Suppressor macrophage treated with lipopolysaccharide for 1 hour (primary cell): ENCODE results near the gene SLC8A1.
A peak's percentile ranks its signal among the peaks of the same experiment; 100 is the strongest.

Experiments
- DNase-seq, 3 donors: peaks; one replicate each; pipeline ENCODE4 v3.0.0-alpha.2; 2020 to 2022

Gene SLC8A1

DNA sequence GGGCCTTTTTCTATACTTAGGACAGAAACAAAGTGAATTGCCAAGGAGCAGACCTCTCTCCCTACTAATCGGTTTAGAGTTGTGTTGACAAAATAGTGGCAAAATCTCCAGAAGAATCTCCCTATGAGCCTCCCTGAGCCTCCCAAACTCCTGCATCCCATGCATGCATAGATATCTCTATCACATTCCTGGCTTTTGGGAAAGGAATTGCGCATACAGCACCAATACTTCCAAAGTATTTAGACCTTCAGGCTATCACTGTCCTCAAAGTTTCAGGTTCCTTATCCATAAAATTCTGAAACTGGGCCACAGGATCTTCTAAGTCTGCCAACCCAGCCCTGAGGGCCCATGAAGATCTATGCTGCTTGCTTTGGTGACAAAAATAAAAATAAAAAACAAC is 152.1 kb downstream of the SLC8A1 start:
- DNase-seq = no peak

DNA sequence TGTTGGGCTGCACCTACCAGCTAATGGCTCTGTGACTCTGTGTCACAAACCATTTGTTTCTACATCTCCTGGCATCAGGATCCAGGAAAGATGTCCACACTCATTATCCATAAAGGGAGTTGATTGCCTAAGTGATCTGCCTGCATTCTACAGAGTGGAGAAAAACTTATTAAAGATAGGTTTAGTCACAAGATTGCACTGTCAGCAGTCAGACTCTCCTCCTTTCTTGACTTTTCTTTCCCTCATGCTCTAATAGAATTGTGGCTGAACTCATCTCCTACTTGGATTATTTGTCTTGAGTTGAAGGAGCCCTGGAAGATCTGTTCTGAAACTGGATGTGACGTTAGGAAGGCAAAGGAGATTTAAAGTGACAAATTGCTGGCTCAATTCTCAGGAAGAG is 152.7 kb downstream of the SLC8A1 start:
- DNase-seq = no peak

DNA sequence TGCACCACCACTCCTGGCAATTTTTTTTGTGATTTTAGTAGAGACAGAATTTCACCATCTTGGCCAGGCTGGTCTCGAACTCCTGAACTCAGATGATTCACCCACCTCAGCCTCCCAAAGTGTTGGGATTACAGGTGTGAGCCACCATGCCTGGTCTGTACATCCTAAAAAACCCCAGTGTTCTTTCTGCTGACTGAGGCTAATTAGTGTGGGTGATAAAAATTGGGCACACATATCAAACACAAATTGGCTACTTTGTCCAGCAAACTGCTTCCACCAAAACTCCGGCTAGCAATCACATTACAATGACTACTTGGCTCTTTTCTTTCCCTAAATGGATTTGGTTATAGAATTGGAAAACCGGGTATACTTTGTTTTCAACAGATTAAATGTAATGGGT is 153.9 kb downstream of the SLC8A1 start:
- DNase-seq = no peak

DNA sequence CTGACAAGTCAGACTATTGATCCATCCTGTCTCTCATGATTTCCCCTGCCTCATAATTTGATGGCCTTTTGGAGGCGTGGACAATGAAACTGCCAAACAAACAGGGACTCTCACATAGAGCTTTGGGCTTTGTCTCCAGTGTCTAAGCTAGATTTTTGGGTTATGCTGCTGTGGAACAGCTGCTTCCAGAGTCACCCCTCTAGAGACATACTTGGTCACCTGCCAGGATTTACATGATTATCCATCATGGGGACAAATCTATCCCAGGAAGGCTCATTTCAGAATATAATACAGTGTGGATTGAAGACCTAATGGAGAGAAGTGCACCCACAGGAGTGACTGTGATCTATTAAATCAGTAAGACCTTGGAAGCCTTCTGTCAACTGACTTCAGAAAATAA is 159.6 kb downstream of the SLC8A1 start:
- no peak for DNase-seq

DNA sequence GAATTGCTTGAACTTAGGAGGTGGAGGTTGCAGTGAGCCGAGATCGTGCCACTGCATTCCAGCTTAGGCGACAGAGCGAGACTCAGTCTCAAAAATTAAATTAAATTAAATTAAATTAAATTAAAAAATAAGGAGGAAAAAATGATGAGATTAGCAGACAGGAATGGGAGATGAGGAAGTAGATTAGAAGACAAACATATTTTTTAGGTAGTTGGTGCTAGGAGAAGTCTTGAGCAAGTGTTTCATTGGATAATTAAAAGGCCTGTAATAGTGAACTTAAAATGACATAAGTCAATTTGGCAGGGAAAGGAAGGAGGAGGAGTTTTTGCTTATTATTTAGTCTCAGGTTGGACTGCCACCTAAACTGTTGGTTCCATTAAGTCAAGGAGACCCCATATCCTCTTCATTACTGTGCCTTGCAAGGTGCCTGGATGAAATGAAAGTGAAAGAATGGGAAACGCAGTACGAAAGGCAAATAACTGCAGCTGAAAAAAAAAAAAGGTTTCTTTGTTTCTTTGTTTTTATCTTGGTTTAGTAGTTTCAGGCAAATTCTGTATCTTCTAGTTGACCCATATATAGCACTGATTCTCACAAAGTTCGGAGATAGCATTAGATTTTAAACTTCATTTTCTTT is 162.0 kb downstream of the SLC8A1 start:
- no peak for DNase-seq

DNA sequence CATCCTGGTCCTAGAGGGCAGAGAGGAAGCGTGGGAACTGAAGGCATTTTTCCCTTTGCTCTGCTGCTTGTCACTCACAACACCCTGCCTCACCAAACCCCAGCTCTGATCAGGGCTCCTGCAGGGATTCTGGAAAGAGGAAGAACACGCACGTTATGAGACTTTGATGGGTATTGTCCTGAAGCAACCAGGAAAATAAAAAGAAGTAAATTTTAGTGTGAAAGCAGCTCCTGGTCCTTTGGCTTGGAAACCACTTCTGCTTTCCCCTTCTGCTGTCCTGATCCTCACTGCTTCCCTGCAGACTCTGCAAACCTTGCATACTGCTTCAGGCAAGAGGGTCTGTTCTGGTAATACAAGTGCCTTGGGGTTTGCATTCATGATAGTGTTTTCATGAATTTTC is 164.1 kb downstream of the SLC8A1 start:
- peak; percentile 10 to 30 (median 15) for DNase-seq

DNA sequence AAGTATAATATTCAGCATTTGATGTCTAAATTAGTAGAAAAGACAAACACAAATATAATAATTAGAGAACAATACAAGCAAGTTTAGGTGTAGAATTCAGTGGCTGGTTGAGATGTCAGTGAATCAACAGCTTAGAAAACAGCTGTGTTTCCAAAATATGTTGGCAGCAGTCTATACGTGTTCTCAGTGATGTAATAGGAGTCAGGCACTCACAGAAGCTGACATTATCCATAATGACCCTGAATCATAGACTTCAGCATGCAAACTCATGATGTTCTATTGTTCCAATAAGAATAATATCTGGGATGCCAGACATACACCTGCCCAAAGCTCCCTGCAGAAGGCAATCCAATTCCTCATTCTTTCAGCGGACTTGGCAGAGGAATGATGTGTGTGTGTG is 164.7 kb downstream of the SLC8A1 start:
- no peak for DNase-seq

DNA sequence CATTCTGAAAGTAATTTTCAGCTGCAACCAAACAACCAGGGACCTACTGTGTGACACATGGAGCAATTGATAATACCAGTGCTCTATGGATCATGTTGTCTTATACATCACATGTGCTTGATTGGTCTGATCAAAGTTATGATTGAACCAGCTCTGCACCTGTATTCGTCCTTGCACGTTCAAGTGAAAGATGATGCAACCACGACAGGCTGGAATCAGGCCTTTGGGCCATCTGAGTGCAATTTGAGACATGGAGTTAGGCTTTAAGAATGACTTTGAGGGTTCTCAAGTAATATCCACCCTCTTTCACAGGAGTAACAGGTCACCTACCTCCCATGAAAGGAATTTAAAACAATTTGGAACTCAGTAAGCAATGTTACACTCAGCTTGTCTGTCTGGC is 165.2 kb downstream of the SLC8A1 start:
- DNase-seq = no peak

DNA sequence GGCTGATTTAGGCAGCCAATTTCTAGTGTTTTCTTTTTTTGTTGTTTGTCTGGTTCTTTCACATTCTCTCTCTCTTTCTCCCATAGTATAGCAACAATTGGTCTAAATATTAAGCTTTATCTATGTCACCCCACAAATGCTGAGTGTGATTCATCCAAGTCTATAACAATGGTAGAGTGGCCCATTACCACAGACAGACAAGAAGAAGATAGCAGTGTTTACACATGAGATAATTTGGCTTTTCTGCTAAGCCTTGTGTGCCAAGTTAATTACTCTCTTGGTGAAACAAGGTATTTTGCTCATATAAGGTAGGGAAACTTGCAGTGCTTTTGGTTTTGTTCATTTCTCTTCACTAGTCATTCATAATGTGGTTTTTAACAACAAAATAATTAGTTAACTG is 166.5 kb downstream of the SLC8A1 start:
- DNase-seq = no peak

DNA sequence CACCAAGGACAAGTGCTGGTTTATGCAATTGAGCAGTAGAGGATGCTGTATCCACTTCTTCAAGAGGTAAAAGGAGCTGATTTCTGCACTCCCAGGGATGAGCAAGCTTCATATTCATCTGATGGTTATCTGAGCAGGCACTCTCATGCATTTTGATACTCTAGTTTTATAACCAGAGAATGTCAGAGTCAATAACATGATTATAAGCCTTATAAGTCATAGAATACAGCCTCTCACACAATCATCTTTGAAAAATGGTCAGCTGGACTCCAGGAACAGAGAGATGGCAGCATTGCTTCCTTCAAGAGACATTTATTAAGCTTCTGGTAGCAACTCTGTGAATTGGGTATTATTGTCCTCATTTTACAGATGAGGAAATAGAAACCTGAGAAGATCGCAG is 167.1 kb downstream of the SLC8A1 start:
- DNase-seq = no peak

DNA sequence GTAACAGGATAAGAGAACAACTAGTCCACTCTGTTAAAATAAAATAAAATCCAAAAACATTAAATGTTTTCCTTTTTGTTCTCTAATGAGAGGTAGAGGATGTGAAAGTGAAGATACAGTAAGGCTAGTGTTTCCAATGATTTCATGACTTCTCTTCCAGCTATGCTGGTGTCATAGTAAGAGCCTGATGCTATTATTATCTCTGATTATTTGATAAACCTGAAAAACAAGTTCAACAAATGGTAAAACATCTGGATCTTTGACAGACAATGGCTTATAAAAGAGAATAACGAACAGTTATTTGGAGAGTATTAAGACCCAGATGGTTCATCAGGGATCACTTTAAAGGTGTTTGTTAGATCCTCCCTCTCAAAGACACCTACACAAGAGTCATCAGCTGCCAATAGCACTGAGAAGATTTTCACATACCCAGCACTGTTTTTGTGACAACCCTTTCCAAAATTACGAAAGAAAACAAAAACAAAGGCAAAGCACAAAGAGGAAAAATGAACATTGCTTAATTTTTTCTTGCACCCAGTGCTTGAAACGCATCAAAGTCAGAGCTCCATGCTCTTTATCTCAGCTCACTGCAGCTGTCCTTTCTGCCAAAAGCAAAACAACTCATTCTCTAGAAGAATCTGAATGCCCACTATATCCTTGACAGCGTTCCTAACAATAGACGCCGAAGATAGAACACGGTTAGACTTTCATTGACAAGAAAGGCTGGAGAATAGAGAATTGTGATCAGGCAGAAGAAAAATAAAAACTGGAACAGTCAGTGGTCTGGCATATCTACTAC is 168.6 kb downstream of the SLC8A1 start:
- DNase-seq = no peak

DNA sequence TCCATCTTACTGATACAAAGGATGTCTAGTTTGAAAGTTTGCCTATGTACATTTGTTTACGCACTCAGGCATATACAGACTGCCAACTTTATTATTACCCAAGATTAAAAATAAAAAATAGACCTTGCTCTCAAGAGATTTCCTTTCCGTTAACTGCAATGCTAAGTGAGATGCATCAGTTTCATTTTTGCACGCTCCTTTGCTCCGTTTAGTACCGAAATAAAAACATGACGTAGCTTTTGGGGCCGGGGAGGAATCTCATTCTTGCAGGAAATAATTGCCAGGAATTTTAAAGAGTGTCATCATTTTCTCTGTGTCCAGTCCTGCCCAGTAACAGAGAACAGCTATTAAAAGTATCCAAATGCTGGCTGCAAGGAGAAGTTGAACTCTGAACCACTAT is 169.5 kb downstream of the SLC8A1 start:
- no peak for DNase-seq

DNA sequence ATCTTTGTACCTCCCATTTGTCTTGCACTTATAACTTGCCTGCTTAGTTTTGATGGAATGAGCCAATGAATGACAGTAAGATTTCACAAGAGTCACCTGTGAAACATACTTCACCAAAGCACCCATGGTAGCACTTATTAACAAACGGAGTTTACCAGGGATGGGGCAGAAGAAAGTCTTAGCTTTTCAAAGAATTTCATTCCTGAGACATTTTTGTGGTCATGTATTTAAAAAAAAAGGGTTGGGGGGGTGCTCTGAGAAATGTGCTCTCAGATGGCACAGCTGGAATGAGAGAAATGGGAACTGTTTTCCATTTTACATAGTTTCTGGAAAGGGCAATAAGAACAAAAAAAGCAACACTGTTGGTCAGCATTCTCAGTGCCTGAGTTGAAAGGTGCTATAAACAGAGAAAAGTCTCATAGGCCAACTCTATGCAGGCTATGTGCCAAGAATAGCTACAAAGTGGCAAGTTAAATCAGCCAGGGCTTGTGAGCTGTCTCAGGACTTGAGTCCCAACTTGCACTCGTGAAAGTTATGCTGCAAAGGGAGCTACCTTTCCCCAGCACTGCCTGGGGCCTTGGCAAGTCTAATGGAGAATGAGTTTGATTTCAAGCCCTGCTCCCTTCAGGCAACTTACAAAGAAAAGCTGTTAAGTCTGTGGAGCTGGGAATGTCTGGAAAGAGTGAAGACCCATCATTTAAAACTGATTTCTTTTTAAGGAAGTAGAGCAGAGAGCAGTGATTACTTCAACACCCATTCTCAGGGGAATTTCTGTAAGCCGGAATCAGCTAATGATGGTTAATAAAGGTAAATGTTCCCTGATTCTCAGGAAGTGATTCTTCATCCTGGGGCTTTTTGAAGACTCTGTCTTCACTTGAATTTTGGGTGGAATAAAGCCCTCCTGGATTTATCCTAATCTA is 170.6 kb downstream of the SLC8A1 start:
- DNase-seq = no peak

DNA sequence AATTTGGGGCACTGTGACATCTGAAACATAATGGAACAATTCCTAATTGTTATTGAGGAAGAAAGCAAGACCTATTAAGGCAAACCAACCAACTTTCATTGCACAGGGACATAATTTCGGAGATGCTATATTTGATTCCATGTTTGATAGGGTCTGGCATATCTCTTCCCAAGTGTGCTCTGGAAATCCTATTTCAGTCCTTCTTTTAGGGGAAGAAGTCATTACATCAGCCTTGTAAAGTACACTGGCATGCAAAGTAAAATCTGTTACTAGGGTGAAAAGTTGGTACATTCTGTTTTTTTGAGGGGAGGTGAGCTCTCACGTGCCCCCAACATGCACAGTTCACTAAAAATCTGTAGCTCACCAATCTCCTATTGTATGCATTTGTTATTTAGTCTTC is 172.4 kb downstream of the SLC8A1 start:
- DNase-seq = no peak

DNA sequence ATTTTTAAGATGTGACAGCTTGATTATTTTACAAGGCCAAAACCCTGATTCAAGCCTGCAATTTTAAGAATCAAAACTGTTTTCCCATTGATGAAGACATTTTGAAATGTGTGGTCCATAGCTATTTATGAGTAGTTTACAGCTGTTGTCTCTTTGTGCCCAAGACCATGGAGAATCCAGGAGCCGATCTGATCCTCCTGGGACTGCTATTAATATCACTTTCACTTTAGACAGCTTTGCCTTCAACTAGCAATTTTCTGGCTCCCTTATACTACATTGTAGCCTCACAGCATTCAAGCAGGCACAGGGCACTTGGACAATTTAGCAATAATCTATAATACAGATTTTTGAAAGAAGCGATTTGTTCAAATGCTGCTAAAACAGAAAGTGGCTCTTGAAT is 172.9 kb downstream of the SLC8A1 start:
- no peak for DNase-seq

DNA sequence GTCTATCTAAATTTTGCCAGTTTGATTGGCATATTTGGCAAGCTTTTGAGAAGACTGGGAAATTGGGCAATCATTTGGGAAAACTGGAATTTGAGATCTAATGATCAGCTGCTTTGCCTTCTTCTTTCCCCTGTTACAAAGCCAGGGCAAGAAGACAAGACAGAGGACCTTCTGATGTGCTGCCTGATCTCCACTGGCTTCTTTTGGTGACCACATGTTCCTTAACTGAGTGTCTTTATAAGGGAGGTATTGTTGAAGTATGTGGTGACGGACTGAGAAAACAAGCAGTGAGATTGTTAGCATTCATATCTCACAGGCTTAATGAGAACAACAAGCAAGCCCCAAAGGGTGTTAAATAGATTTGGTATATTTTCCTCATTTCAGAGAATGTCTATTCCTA is 175.8 kb downstream of the SLC8A1 start:
- no peak for DNase-seq

DNA sequence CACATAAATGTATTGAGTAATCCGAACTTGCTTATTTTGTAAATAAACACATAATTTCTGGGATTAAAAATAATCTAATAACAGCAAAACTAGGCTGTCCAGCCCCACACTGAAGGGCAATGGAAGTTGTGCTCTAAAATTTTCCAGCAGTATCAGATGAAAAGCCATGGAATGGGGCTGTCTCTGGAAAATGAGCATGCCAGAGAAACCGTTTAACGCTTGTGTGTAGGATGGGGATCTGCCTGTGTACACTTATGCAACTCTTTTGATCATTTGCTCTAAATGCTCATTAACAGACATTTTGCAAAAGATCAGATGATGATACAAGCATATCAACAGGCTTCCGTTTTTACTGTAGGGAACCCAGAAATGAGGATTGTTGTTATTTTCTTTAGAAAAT is 177.6 kb downstream of the SLC8A1 start:
- no peak for DNase-seq

DNA sequence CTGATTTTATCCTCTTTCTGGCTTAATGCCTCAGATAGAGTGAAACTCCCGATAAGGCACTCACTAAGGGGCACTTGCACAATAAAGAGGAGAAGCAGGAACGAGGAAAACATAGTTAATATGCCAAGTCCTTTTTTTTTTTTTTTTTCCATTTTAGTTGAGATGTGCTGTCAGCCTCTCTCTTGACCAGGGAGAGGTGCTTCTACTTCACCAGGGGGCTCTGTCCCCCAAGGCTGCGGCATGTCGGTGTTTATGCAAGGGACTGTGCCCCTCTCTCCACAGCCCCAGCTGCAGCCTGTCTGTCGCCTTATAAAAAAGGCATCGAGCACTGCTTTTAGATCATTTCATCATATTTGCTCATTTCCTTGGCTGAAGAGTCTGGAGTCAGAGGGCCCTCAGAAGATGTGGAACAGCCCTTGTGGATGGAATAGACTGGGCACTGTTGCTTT is 178.1 kb downstream of the SLC8A1 start:
- no peak for DNase-seq

DNA sequence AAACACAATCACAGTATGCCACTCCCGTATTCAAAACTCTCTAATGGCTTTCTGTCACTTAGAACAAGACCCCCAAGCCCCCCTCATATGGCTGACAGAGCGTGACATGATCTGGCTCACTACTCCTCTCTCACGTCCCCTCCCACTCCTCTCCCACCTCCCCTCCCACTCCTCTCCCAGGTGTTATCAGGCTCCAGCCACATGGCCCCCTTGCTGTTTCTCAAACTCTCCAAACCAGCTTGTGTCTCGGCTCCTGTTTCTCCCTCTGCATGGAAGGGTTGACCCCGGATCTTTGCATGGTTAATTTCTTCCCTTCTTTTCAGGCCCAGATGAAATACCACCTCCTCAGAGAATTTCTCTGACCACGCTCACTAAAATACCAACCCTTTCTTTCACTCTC is 180.8 kb downstream of the SLC8A1 start:
- no peak for DNase-seq

DNA sequence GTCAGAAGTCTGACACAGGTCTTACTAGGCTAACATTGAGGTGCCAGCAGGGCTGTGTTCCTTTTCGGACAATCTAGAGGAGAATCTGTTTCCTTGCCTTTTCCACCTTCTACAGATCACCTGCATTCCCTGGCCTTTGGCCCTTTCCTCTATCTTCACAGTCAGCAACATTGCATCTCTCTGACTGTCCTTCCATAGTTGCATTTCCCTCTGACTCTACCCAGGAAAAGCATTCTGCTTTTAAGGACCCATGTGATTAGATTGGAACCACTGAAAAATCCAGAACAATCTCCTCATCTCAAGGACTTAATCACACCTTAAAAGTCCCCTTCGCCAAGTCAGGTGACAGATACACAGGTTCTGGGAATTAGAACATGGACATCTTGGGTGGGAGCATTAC is 181.5 kb downstream of the SLC8A1 start:
- DNase-seq = no peak

DNA sequence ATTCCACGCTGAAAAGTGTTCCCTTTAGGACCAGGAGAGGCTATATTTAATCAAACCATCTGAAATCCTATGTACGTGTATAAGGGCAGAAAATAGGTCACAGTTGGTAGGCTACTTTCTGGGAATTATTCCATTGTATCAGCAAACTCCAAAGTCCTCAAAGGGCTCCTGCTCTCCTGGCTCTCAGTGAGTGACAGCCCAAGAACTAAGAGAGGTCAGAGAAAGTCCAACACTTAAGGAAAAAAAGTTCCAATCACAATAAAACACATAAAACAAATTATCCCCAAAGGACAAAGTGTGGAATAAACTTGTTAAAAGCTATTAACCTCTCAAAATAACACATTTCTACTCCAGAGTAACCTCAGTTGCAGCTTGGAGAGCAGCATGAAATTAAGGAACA is 183.3 kb downstream of the SLC8A1 start:
- DNase-seq = no peak

DNA sequence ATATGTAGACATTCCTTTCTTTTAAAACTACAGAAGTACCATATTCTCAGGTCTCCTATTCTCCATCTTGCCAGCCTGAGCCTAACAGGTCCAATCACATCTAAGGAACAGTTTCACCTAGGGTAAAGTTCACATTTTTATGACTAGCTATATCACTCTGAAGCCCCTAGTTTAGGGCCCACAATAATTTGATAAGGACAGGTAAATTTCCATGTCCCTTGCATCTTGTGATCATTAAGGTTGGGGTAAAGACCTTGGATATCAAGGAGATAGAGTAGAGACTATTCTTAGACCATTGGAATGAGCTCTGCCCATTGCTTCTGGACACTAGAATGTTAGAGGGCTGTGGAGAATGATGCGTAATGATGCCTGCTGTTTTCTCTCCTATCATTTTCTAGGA is 185.7 kb downstream of the SLC8A1 start:
- no peak for DNase-seq

DNA sequence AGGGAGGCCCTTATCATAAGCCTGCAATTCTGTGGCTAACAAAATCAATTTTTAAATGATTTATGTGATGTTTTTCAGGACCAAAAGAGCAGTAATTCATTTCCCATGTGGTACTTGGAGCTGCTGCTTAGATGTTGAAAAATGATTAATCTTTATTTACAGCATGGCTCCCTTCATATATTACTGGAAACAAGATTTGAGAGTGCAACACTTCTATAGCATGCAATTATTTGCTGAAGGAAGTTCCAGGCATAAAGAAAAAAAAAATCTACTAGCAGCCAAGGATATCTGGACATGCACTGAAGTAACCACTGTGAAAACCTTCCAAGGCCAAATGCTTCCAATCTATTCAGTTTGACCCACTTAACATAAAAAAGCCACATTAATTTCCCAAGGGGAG is 186.3 kb downstream of the SLC8A1 start:
- no peak for DNase-seq

DNA sequence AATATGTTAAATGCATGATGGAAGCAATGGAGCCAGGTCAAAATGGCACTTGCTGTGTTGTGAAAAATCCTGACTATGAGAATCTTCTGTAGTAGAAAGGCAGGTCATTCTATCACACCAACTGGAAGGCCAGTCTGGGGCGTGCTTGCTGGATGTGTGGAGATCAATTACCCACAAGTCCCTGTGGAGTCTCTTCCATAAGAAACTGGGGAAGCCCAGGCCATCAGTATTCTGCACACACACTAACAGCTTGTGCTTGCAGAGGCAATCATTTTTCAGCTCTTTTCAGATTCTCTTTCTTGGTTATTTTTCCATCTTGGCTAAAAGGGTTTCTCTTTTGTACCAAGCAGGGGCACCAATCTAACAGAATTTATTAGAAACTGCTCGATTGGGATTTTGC is 190.8 kb downstream of the SLC8A1 start:
- DNase-seq = no peak
